GM21825 (cell line): ENCODE results near the gene WWOX.

Experiments
- ATAC-seq: cut with Tn5 transposase; IDR thresholded peaks from one replicate; pipeline ENCODE4 v1.9.1; 2021; ENCODE audit warnings: mild to moderate bottlenecking, moderate library complexity; ENCODE audit not compliant: unreplicated experiment

Gene WWOX

GRCh38 chr16:78778101-78779004 is 678.9 kb downstream of the WWOX start:
- ATAC-seq: no peak

- no peak for ATAC-seq
Observed at GRCh38 chr16:78780808-78781207, 681.4 kb downstream of the WWOX start.

DNA sequence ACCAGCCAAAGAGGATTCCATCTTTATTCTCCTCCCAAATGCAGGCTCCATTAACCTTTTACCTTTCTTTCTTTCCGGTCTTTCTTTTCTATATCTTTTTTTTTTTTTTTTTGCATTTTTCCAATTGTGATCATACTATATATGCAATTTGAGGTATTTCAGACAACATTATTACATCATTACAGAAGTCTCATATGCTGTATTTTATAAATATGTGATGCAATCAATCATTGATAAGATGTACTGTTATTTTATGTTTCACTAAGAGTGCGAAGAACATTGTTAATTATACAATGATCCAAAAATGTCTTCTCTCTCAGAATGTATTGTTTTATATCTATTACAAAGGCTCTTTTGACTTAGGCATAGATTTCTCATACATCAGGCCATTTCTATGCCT is 683.1 kb downstream of the WWOX start:
- no peak for ATAC-seq

- ATAC-seq: no peak
Observed at GRCh38 chr16:78783570-78784079, 684.2 kb downstream of the WWOX start.

DNA sequence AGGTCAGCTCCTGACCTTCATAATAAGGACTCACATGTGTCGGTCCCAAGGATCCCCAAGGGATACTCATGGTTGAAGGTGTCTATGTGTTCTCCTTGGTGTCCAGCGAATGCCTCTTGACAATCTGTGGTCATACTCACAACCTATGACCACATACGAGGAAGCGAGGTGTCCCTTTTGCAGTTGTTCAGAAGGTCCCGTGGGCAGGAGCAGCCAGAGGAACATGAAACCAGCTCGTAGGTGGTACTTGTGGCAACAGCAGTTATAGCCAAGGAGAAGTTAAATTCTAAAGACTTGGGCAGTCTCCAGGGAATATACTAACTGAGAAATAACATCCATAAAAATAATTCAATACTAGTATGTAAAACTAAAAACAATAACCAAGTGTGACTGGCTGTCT is 685.3 kb downstream of the WWOX start:
- no peak for ATAC-seq

- ATAC-seq: no peak
Observed at GRCh38 chr16:78785218-78785617, 685.8 kb downstream of the WWOX start.

DNA sequence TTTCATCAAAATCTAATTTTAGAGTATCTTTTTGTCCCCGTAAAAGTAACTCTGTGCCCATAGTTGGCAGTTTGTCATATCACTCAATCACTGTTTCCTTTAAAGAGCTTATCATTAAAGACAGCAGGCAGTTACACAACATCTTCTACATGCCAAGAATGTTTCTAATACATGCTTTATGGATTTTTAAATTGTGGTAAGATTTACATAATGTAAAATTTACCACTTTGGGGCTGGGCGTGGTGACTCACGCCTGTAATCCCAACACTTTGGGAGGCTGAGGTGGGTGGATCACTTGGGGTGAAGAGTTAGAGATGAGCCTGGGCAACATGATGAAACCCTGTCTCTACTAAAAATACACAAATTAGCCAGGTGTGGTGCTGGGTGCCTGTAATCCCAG is 687.2 kb downstream of the WWOX start:
- ATAC-seq: no peak

GRCh38 chr16:78788276-78788675 is 688.8 kb downstream of the WWOX start:
- no peak for ATAC-seq

GRCh38 chr16:78788696-78789095 is 689.2 kb downstream of the WWOX start:
- ATAC-seq: no peak

DNA sequence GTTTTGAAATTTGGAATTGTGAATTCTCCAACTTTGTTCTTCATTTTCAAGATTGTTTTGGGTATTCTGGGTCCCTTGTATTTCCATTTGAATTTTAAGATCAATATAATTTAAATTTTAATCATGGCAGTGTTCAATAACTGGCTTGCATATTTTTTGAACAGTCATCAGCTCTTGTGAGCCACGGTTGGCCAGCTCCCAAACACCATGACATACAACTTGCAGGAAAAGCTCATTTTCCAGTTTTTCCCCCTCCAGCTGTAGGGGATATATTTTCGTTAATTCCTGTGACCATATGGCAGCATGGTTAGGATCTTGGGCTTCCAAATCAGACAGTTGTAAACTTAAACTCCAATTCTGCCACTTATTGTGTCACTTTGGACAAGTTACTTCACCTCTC is 690.1 kb downstream of the WWOX start:
- no peak for ATAC-seq

DNA sequence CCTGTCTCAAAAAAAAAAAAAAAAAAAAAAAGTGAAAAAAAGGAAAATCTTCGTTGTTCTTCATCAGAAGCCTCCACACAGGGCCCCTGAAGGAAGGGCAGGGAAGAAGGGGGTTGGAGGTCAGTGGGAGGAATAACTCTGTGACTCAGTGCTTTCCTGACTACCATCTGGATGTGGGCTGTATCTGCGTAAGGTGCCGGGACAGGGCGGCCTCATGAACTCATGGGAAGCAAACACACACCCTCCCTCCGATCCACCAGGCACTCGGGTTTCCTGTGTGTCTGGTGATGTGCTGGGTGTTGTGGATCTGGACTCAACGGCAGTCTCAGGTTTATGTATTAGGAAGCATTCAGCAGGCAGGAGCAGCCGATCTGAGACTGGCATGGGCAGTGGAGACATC is 691.6 kb downstream of the WWOX start:
- ATAC-seq: no peak

GRCh38 chr16:78791926-78792325 is 692.5 kb downstream of the WWOX start:
- no peak for ATAC-seq

GRCh38 chr16:78792952-78793351 is 693.5 kb downstream of the WWOX start:
- ATAC-seq: no peak

DNA sequence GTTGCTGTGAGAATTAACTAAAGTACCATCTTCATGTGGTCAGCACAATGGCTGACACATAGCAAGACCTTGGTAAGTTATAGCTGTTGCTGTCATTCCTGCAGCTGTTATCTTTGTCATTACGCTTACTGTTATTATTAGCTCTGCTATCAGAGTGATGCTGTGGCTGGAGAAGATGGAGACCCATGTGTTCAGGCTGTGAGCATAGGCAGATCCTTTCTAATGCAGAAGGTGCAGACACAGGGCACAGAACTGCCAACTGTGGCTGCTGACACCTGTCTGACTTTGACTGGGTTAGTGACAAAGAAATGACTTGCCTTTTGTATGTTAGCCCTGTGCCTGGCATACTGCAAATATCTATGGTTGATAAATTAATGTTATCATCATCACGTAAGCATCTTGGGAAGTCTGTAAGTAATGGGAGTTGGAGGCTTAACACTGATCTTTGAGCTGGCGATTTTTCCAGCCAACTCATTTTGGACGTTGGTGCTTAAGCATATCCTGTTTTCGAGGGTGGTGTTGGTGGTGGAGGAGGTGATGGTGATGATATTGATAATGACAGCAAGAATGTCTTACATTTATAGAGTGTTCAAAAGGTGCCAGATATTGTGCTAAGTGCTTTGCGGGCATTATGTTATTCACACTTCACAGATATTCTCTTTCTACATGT is 695.3 kb downstream of the WWOX start:
- no peak for ATAC-seq

- ATAC-seq: no peak
Observed at GRCh38 chr16:78795433-78795832, 696.0 kb downstream of the WWOX start.

- ATAC-seq: peak; percentile 60
Observed at GRCh38 chr16:78796221-78796866, 696.9 kb downstream of the WWOX start.

GRCh38 chr16:78799429-78799828 is 700.0 kb downstream of the WWOX start:
- ATAC-seq: no peak

- no peak for ATAC-seq
Observed at GRCh38 chr16:78800523-78800922, 701.1 kb downstream of the WWOX start.

GRCh38 chr16:78804058-78804735 is 704.7 kb downstream of the WWOX start:
- ATAC-seq: no peak

- ATAC-seq: no peak
Observed at GRCh38 chr16:78805556-78805955, 706.1 kb downstream of the WWOX start.

- no peak for ATAC-seq
Observed at GRCh38 chr16:78811247-78811646, 711.8 kb downstream of the WWOX start.
